CD4-positive, alpha-beta T cell treated with Interleukin-2 at 100 ng/mL for 4 hours (primary cell): ENCODE measurements around the gene DCLK2.

Source experiments
- DNase-seq: peaks from one replicate; pipeline ENCODE4 v3.0.0-alpha.2; 2020; ENCODE audit warnings: low spot score

The DCLK2 gene

GRCh38 chr4:150117629-150118028 lies 39.4 kb downstream of the DCLK2 start:
- no peak for DNase-seq

- DNase-seq = no peak
Observed at GRCh38 chr4:150119492-150119891, 41.2 kb downstream of the DCLK2 start.

- no peak for DNase-seq
Observed at GRCh38 chr4:150123087-150123486, 44.8 kb downstream of the DCLK2 start.

GRCh38 chr4:150123796-150124677 lies 45.8 kb downstream of the DCLK2 start:
- no peak for DNase-seq

DNA sequence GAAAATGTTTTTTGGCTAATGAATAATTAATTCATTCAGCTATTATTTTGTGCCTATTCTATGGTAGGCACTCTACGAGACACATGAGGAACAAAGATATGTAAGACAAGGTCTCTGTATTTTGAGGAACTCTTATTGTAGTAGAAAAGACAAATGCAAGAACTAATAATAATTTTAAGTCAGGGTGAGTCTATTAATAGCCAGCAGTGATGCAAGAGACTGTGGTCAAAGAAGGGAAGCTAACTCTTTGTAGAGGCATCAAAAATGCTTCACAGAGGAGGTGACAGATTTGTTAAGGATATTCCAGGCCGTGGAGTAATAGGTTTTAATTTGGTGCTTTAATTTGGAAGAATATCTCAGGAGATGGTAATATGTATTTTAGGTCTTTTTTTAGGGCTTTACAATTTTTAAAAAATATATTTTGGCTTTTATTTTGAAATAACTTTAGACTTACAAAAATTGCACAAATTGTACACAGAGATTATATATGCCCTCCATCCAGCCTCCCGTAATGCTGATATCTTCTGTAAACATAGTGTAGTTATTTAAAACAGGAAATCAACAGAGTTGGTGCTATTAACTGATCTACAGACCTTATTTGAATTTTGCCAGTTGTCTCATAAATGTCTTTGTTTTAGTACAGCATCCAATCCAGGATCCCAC lies 48.1 kb downstream of the DCLK2 start:
- no peak for DNase-seq

DNA sequence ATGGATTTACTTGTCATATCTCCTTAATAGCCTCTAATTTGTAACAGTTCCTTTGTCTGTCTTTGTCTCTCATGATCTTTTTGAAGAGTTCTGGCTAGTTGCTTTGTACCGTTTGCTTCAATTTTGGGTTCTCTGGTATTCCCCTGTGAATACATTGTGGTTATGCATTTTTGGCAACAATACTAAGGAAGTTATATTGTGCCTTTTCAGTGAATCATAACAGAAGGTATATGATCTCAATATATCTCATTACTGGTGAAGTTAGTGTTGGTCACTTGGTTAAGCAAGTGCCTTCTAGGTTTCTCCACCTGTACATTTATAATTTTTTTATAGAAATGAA lies 48.6 kb downstream of the DCLK2 start:
- no peak for DNase-seq

DNA sequence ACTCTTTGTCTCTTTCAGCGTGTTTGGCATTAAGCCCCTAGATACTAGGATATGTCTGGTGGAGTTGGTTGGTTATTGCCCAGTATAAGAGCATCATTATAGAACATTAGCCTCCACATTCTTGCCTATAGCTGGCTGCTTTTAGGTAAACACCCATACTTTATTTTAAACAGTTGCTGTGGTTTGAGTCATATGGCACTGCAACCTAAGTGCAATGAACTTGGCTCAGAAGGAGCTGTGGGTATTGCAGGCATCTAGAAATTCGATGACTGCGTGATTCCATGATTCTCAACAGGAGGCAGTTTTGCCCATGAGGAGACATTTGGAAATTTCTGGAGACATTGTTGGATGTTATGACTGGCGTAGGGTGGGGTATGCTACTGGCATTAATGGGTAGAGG lies 49.5 kb downstream of the DCLK2 start:
- DNase-seq = no peak

- no peak for DNase-seq
Observed at GRCh38 chr4:150130933-150131332, 52.7 kb downstream of the DCLK2 start.

GRCh38 chr4:150131581-150132228 lies 53.5 kb downstream of the DCLK2 start:
- DNase-seq = no peak

DNA sequence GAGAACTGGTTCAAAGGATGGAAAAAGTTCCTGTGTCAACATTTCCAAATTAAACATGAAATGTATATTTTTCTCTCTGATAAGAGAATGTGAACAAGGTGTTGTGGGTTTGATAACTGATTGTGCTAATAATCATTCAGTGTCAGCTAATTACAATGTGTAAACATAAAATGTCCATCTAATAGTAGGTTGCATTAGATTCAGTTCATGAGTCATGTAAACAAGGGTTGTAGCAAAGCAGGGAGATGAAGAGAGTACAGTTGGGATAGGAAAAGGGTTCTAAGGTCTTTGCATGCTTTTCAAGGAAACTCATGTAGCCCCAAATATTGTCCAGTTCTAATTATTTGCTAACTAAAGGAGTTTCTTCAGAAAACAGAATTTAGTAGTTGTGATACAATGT lies 55.4 kb downstream of the DCLK2 start:
- DNase-seq = no peak

DNA sequence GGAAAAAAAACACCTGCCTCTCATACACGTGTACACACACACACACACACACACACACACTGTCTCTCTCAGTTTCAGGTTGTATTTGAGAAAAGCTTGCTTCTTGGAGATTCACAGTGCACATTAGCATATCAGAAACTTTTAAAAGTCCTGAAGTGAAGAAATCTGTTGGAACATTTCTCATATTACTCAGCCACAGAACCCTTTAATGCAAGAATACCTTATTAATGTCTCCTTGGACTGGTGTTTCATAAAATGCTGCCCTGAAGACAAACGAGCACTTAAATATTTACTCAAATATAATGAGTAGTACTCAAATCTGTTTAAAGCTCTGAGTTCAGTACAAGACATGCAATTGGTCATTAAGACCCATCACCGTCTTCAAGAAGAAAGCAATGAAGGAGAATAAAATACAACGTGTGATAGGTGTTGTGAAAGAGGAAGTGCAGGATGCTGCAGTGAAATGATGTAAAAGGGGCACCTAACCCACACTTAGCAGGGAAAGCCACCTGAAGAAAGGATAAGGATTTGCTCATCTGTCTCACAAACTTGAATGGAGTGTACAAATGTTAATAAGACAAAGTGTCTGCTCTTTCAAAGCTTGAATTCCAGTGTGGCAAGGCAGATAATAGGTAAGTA lies 57.0 kb downstream of the DCLK2 start:
- DNase-seq = no peak

GRCh38 chr4:150136036-150136435 lies 57.8 kb downstream of the DCLK2 start:
- no peak for DNase-seq

- no peak for DNase-seq
Observed at GRCh38 chr4:150136481-150136880, 58.2 kb downstream of the DCLK2 start.

- DNase-seq = no peak
Observed at GRCh38 chr4:150139297-150139865, 61.1 kb downstream of the DCLK2 start.

DNA sequence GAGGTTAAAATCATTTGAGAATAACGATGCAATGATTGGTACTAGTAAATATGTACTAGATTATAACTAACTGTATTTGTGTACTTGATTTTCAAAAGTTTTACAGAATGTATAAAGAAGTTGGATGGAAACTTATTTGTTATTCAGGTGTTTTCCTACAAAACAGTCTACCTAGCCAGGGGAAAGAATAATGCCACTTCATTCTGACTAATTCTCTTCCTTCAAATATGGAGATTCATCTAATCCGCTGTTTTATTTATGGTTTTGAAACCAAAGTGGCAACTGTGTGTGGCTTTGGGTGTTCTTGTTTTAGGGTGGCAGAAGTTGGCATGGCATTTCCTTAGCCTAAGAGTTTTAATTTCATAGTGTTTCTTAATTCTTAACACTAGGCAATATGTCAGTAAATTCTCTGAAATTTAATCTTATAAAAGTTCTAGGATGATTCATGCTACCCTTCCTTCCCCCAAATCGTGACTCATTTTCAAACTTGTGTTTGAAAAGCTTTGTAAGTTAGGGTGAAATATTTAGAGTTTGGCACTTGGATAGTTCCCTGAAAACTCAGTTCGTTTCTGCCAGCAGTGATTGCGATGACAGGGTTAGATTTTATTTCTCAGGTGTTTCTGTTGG lies 62.6 kb downstream of the DCLK2 start:
- DNase-seq = no peak

DNA sequence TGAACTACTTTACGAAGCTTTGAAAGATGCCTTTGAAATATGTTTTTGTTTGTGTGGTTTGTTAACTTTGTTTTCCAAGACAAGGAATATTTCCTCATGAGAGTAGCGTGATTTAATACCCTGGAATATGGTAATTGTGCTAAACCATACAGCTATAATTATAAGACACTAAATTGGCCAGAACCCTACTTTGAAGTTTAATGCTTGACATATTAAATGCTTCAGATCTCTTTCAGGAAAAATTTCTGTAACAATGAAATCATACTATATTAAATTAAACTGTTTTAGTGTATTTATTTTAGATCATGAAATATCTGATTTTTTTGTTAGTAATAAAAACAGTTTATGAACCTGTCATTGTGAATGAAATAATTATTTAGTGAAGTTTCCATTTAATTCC lies 63.5 kb downstream of the DCLK2 start:
- no peak for DNase-seq

DNA sequence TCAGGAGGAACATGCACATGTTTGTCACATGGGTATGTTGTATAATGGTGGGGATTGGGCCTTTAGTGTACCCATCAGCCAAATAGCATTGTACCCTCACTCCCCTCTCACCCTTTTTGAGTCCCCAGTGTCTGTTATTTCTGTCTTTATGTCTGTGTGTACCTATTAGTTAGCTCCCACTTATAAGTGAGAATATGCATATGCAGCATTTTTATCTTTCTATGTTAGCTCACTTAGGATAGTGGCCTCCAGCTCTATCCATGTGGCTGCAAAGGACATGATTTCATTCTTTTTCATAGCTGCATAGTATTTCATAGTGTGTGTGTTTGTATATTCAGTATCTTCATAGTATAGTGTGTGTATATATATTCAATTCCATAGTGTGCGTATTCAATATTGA lies 64.6 kb downstream of the DCLK2 start:
- DNase-seq = no peak

GRCh38 chr4:150145090-150145945 lies 67.1 kb downstream of the DCLK2 start:
- no peak for DNase-seq

GRCh38 chr4:150145946-150146340 lies 67.7 kb downstream of the DCLK2 start:
- DNase-seq = no peak

DNA sequence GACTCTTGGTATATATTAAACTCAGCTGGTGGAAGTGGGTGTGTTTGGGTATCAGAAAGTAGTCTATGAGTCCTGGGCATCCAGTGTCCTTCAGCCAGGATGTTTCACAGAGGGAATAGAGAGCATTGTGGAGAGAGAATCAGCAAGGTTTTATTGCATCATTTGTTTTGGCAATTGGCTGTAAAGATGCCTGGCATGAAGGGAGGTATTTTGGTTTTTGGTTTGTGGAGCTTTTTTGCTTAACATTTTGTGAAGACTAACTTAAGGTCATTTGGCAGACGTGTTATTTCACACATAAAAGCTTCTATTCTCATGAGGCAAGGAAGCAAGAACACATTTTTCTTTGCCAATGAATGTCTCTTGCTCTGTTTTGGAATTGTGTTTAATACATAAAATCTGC lies 71.1 kb downstream of the DCLK2 start:
- no peak for DNase-seq

DNA sequence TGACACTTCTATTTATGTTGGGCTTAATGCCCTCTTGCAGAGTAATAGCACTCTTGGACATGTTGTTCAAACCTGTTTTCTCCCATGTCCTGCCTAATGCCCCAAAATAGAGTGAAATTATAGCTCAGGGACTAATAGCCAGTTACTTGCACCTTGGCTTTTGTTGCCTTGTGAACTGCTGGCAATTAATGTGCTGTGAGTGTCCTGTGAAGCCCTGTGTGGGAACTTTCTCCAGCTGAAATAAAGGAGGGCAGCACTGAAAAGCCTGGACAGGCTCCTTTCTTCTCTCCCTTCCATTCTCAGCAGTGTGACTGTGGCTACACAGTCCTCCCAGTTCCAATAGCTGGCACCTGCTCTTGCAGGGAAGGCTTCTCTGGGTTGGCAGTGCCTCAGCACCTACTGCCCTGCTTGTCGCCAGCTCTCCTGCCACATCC lies 72.4 kb downstream of the DCLK2 start:
- DNase-seq = no peak
